ENCODE measurements around the gene ELFN1.
A peak's percentile ranks its signal among the peaks of the same experiment; 100 is the strongest.

ELFN1 gene

DNA sequence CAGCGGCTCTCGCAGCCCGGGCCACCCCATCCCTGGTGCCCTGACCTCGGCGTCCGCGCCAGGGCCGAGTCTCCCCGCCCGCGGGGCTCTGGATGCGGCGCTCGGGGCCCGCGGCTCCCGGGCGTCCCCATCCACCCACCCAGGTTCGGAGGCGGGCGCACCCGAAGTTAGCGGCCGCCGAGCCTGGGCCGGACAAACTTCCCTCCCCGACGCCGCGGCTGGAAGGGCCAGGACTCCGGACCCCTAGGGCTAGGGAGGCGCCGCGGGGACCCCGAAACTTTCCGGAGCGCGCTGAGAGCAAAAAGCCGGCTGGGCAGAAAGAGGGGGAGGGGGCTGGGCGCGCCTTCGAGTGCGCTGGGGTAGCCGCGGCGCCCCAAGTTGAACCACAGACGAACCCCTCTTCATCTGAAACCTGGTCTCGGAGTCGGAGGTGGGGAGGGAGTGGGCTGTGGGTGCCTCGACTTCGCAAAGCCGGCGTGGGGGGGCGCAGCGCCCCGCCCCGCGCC, 3.7 kb upstream of the ELFN1 start:
- TF ChIP-seq CTCF (IDR thresholded peaks at IDR 0.05; ENCODE audit: borderline replicate concordance, control extremely low read depth, extremely low read depth, insufficient read depth, missing control alignments), result no peak
- in situ Hi-C loops (cut with MboI; ENCODE audit: low sequenced_read_pairs, unreplicated experiment), result no loop called here
- peak; percentile 65 for DNase-seq (ENCODE audit: low spot score)

DNA sequence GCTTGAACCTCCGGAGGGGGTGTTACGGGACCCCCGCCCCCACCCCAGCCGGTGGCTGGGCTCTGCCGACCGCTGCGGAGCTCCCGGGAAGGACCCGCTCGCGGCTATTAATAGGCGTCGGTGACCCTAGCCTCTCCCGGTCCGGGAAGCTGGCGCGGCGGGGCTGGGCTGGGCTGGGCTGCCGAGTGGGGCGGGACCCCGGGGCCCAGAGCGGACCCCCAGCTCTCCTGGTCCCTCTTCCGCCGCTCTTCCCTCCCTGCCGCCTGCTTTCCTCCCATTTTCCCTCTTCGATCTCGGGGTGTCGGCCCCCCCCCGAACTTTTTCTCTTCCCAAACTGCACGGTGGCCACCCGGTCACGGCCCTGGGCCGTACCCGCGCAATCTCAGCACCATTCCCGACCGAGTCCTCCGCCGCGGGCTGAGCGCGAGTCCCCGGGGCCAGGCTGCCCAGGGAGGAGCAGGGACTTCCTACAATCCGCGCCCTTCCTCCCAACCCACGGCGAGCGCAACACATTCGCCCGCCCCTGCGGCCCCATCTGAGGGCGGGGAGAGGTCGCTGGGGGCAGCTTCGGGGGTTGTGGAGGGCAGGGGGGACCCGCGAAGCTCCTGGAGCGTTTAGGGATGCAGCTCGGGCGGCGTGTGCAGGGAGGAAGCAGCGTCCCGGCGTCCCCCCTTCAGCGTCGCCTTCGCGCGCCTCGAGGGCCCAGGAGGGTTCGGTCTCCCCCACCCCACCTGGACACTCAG, 3.1 kb upstream of the ELFN1 start:
- peak; percentile 55 for DNase-seq (ENCODE audit: low spot score)
- no peak for TF ChIP-seq CTCF (IDR thresholded peaks at IDR 0.05; ENCODE audit: borderline replicate concordance, control extremely low read depth, extremely low read depth, insufficient read depth, missing control alignments)
- in situ Hi-C loops (cut with MboI; ENCODE audit: low sequenced_read_pairs, unreplicated experiment), result no loop called here

DNA sequence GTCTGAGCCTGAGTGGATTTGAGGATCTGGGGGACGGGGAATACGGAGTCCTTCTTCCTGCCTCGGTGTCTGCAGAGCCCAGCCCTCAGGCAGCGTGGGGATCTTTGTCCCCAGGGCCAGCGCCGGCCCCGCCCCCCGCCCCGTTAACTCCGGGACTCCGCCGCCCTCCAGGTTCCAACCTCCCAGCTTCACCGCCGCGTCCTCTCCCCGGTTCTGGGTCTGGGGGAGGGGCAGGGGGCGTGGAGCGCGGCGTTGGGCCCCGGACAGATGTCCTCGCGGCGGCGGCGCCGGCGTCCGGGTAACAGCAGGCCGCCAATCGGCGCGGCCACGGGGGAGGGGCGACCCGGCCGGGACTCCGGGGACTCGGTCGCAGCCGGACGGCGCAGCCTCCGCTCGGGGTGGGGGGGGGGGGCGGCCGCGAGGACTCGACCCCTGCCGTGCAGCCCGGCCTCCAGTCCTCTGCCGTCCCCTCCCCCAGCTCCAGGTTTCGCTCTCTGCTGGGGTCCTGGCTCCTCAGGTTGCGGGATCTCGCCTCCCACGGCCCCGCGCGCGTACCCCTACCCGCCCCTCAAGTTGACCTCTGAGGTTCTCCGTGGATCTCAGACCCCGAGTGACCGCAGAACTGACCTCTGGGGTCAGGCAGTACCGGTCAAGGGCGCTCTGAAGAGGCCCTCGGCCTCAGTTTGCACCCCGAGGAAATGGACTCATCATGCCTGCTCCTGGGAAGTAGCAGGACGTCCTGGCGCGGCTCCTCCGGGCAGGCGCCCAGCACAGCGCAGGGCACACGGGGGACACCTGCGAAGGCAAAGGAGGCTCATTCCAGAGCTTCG, 2.3 kb upstream of the ELFN1 start:
- in situ Hi-C loops (cut with MboI; ENCODE audit: low sequenced_read_pairs, unreplicated experiment), result no loop called here
- no peak for TF ChIP-seq CTCF (IDR thresholded peaks at IDR 0.05; ENCODE audit: borderline replicate concordance, control extremely low read depth, extremely low read depth, insufficient read depth, missing control alignments)
- peak; percentile 42 for DNase-seq (ENCODE audit: low spot score)

- in situ Hi-C loops (cut with MboI; ENCODE audit: low sequenced_read_pairs, unreplicated experiment), result no loop called here
- peak; percentile 55 for DNase-seq (ENCODE audit: low spot score)
- no peak for TF ChIP-seq CTCF (IDR thresholded peaks at IDR 0.05; ENCODE audit: borderline replicate concordance, control extremely low read depth, extremely low read depth, insufficient read depth, missing control alignments)
Observed at GRCh38 chr7:1668396-1669063, 1.5 kb upstream of the ELFN1 start.

DNA sequence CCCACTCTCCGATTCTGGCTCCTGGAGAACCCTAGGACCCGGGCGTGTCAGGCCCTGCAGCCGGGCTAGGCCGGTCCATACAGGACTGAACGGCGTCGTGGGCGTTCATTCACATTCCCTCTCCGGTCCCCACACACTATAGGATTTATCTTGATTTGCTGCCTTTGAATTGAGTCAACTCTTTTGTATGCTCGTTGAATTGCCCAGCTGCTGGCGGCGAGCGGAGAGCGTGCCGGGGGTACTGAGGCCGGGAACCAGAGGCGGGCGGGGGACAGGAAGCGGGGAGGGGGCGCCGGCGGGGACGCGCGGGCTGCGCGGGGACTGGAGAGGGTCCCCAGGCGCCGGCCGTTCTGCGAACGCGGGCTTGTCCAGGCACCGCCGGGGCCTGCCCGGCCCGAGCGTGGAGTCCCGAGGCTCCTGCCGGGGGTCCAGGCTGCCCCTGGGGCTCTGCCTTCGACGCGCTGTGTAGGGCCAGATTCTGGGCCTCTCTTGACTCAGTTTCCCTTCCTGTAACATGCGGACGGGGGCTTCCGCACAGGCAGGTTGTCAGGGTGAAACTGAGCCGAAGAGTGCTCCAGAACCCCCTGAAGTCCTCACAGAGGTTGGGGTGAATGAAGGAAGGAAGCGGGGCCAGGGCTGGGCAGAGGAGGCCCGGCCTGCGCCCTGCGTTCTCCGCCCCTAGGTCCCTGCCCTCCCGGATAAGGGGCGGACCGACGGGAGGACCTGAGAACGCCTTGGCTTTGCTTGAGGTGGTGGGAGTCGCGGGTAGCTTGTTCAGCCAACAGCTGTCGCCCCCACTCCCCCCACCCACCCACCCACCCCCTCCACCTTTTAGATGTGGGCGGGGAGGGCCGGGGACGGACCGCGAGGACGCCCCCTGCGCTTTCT, 769 bp upstream of the ELFN1 start:
- in situ Hi-C loops (cut with MboI; ENCODE audit: low sequenced_read_pairs, unreplicated experiment), result no loop called here
- DNase-seq (ENCODE audit: low spot score), result peak; percentile 54
- no peak for TF ChIP-seq CTCF (IDR thresholded peaks at IDR 0.05; ENCODE audit: borderline replicate concordance, control extremely low read depth, extremely low read depth, insufficient read depth, missing control alignments)

Measured in GM13976 (cell line).